ENCODE results near the gene KCNH5.
"Not testable (repeated sequence)": the region's sequence is repeated elsewhere in the genome, so short reads cannot be mapped to it uniquely, and the experiment has no call there.

The KCNH5 gene

GRCh38 chr14:62894736-62895135 lies 150.5 kb downstream of the KCNH5 start:
- Mint-ChIP-seq H3K4me3 (no peak overlapping the region), H3K4me1 (ENCODE audit: low read depth) (no peaks in the 10 kb centered on the region), H3K9me3 (no peaks in the 10 kb centered on the region), H3K27me3 (ENCODE audit: low read depth) (no peaks in the 10 kb centered on the region), H3K27ac (no peak overlapping the region), H3K36me3 (ENCODE audit: low read depth) (no peaks in the 10 kb centered on the region)
- no peak for DNase-seq (ENCODE audit: low spot score)

GRCh38 chr14:62889364-62889763 lies 155.9 kb downstream of the KCNH5 start:
- Mint-ChIP-seq H3K4me1 (ENCODE audit: low read depth) (no peaks in the 10 kb centered on the region), H3K9me3 (no peaks in the 10 kb centered on the region), H3K27me3 (ENCODE audit: low read depth) (no peaks in the 10 kb centered on the region), H3K27ac (no peak overlapping the region), H3K36me3 (ENCODE audit: low read depth) (no peaks in the 10 kb centered on the region), H3K4me3 (no peak overlapping the region)
- no peak for DNase-seq (ENCODE audit: low spot score)

GRCh38 chr14:62886461-62886860 lies 158.8 kb downstream of the KCNH5 start:
- no peaks in the 10 kb centered on the region for H3K27me3 Mint-ChIP-seq (ENCODE audit: low read depth)
- H3K9me3 Mint-ChIP-seq: no peaks in the 10 kb centered on the region
- DNase-seq (ENCODE audit: low spot score): no peak
- H3K36me3 Mint-ChIP-seq (ENCODE audit: low read depth): no peaks in the 10 kb centered on the region
- H3K27ac Mint-ChIP-seq: no peak overlapping the region
- no peaks in the 10 kb centered on the region for H3K4me1 Mint-ChIP-seq (ENCODE audit: low read depth)
- H3K4me3 Mint-ChIP-seq: no peak overlapping the region

DNA sequence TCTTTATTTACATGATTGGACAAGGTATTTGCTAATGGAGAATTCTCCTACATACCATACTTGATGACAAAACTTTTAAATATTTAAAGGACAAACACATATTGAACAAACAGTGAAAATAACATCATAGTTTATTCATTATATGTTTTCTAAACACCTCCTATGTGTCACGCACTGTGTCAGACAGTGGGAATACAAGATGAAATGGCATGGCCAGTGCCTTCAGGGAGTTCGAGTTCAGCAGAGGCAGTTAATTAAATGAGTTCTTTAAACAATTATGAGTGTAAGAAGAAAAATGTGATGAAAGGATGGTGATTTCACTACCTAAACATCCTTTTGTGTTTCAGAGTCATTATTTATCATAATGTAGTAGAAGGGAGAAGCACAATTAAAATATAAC lies 159.8 kb downstream of the KCNH5 start:
- no peak for DNase-seq (ENCODE audit: low spot score)

DNA sequence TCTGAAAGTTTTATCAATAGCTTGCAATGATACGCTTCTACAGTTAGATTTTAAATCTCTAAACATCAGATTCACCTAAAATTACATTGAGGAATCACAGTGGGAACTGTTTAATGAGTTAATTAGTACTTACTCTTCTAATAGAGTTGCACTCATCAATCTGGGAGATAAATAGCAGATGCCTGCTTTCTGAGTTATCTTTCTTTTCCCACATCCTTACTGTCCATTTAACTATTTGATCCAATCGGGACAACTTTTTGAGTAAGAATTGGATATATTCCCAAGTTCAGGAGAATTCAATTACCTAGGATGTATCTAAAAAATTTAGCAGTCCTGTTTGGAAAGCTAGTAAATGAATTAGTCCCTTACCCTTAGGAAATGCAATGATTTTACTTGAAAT lies 162.3 kb downstream of the KCNH5 start:
- no peaks in the 10 kb centered on the region for H3K36me3 Mint-ChIP-seq (ENCODE audit: low read depth)
- no peak overlapping the region for H3K4me3 Mint-ChIP-seq
- no peaks in the 10 kb centered on the region for H3K27me3 Mint-ChIP-seq (ENCODE audit: low read depth)
- H3K4me1 Mint-ChIP-seq (ENCODE audit: low read depth): no peaks in the 10 kb centered on the region
- no peaks in the 10 kb centered on the region for H3K9me3 Mint-ChIP-seq
- DNase-seq (ENCODE audit: low spot score): no peak
- H3K27ac Mint-ChIP-seq: no peak overlapping the region

More for the DNA sequence above, 159.8 kb downstream of the KCNH5 start:
- no peak overlapping the region for H3K27ac Mint-ChIP-seq
- H3K4me1 Mint-ChIP-seq (ENCODE audit: low read depth): no peaks in the 10 kb centered on the region
- no peaks in the 10 kb centered on the region for H3K36me3 Mint-ChIP-seq (ENCODE audit: low read depth)
- no peaks in the 10 kb centered on the region for H3K27me3 Mint-ChIP-seq (ENCODE audit: low read depth)
- no peaks in the 10 kb centered on the region for H3K9me3 Mint-ChIP-seq
- H3K4me3 Mint-ChIP-seq: no peak overlapping the region

DNA sequence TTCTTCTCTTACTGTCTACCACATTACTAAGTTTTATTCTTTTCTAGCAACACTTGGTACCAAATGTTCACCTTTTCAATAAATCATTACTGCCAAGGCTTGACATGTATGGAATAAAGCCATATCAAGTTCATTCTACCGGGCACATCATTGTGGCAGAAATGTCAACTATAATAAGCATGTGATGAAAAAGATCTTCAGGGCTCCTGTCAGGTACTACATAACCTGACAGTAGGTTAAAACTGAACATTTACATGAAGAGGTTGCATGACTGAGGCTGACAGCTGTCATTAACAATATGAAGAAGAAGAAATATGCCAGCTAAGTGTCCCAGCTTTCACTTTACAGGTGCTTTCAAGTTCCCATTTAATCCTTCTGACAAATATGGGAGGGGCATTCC lies 178.9 kb downstream of the KCNH5 start:
- Mint-ChIP-seq H3K4me1 (ENCODE audit: low read depth) (no peaks in the 10 kb centered on the region), H3K27me3 (ENCODE audit: low read depth) (no peaks in the 10 kb centered on the region), H3K36me3 (ENCODE audit: low read depth) (no peaks in the 10 kb centered on the region), H3K27ac (no peak overlapping the region), H3K4me3 (no peak overlapping the region), H3K9me3 (peaks cover under 1% of the 10 kb centered on the region)
- DNase-seq (ENCODE audit: low spot score): no peak

GRCh38 chr14:62864588-62864987 lies 180.7 kb downstream of the KCNH5 start:
- Mint-ChIP-seq H3K27ac (no peak overlapping the region), H3K27me3 (ENCODE audit: low read depth) (no peaks in the 10 kb centered on the region), H3K9me3 (no peaks in the 10 kb centered on the region), H3K36me3 (ENCODE audit: low read depth) (no peaks in the 10 kb centered on the region), H3K4me3 (no peak overlapping the region), H3K4me1 (ENCODE audit: low read depth) (no peaks in the 10 kb centered on the region)
- DNase-seq (ENCODE audit: low spot score): no peak

GRCh38 chr14:62858011-62858410 lies 187.2 kb downstream of the KCNH5 start:
- not testable (repeated sequence) for H3K27me3 Mint-ChIP-seq (ENCODE audit: low read depth)

DNA sequence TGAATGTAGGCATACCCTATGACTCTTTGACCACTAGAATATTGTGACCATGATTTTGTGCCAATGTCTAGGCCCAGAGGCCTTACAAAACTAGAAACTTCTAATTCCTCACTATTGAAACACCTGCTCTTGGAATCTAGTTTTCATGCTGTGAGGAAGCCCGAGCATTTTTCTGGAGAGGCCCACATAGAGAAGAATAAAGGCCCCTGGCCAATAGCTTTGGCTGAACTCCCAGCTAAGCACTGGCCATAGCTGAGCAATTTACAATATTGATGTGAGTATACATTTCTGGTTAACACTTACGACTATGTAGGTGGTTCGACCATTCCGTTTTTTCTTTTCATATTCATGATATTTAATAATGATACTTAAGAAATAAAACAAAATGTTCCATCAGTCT lies 190.3 kb downstream of the KCNH5 start:
- no peaks in the 10 kb centered on the region for H3K27me3 Mint-ChIP-seq (ENCODE audit: low read depth)
- H3K4me1 Mint-ChIP-seq (ENCODE audit: low read depth): no peaks in the 10 kb centered on the region
- no peak overlapping the region for H3K27ac Mint-ChIP-seq
- H3K9me3 Mint-ChIP-seq: no peaks in the 10 kb centered on the region
- no peak for DNase-seq (ENCODE audit: low spot score)
- no peaks in the 10 kb centered on the region for H3K36me3 Mint-ChIP-seq (ENCODE audit: low read depth)
- H3K4me3 Mint-ChIP-seq: no peak overlapping the region

More at GRCh38 chr14:62858011-62858410, 187.2 kb downstream of the KCNH5 start:
- H3K9me3 Mint-ChIP-seq; DNase-seq (ENCODE audit: low spot score); H3K4me1 Mint-ChIP-seq (ENCODE audit: low read depth); H3K36me3 Mint-ChIP-seq (ENCODE audit: low read depth); H3K27ac Mint-ChIP-seq; H3K4me3 Mint-ChIP-seq: not testable (repeated sequence)

DNA sequence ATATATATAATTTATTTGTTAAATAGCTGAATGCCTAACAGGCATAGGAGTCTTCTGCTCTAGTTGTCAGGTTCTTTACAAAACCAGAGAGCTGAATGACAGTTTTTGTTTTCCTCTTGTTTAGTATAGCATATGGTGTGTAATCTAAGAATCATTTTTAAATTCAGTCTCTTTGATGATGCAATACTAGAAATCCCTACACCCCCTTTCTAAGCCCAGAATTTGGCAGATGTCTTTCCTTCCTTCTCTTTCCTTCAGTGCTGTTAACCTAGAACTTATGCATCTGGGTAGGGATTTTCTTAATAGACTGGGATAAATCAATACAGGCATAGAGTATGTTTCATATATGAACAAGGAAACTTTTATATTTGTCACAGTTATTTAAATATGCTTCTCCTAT lies 198.1 kb downstream of the KCNH5 start:
- Mint-ChIP-seq H3K27me3 (ENCODE audit: low read depth) (no peaks in the 10 kb centered on the region), H3K9me3 (no peaks in the 10 kb centered on the region), H3K4me3 (no peak overlapping the region), H3K36me3 (ENCODE audit: low read depth) (no peaks in the 10 kb centered on the region), H3K27ac (no peak overlapping the region), H3K4me1 (ENCODE audit: low read depth) (no peaks in the 10 kb centered on the region)
- DNase-seq (ENCODE audit: low spot score): no peak

DNA sequence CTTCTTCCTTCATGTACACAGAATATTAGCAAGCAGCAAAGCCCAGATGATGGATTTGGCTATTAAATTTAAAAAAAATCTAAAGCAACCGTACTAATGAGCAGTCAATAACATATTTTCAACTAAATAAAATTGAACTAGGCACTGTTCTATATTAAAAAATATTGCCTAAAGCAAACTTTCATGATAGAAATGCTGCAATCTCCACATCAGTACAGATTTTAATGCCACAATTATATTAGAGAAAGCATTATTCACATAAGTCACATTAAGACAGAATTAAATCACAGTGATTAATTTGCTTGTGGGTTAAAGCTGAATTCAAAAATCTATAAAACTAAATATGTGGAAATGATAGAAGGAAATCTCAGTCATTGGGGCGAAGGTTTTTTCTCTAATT lies 200.7 kb downstream of the KCNH5 start:
- Mint-ChIP-seq H3K9me3 (no peaks in the 10 kb centered on the region), H3K27me3 (ENCODE audit: low read depth) (no peaks in the 10 kb centered on the region), H3K4me3 (no peak overlapping the region), H3K4me1 (ENCODE audit: low read depth) (no peaks in the 10 kb centered on the region), H3K27ac (no peak overlapping the region), H3K36me3 (ENCODE audit: low read depth) (no peaks in the 10 kb centered on the region)
- no peak for DNase-seq (ENCODE audit: low spot score)

DNA sequence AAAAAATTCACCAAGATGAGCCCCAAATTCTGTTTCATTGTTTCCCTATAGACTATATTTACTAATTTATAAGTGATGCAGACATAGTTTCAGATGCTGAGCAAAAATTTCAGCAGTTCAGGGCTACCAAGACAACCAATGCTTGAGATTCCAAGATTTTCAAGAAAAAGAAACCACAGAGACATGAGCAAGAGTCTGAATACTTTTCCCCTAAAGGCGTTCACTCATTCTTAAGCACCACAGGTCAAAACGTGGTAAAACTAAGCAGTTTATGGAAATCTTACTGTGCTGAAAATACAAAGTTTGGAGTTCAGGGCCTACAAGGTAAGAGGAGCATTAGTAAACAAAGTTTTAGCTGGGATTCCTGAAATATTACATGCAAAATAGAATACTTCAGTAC lies 221.2 kb downstream of the KCNH5 start:
- Mint-ChIP-seq H3K27ac (no peak overlapping the region), H3K4me1 (ENCODE audit: low read depth) (no peaks in the 10 kb centered on the region), H3K9me3 (peaks cover 10% of the 10 kb centered on the region), H3K36me3 (ENCODE audit: low read depth) (no peaks in the 10 kb centered on the region), H3K4me3 (no peak overlapping the region), H3K27me3 (ENCODE audit: low read depth) (no peaks in the 10 kb centered on the region)
- no peak for DNase-seq (ENCODE audit: low spot score)

DNA sequence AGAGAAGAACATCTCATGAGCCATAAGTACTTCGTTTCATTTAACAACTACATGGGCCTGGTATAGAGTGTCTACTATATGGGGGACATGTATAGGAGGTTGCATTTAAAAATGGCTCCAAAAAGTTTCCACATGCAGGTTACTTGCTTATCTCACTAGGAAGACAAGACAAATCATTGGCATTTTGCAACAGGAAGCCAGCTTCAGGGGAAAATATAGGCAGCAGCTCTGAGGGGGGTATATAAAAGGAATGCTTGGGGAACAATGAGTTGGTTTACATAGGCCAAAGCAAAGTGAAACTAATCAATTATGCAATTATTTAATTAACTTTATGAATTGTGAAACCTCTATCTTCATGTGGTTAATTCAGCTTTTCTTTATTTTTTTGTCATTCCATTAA lies 225.3 kb downstream of the KCNH5 start:
- no peak for DNase-seq (ENCODE audit: low spot score)
- Mint-ChIP-seq H3K27ac (no peak overlapping the region), H3K27me3 (ENCODE audit: low read depth) (no peaks in the 10 kb centered on the region), H3K4me1 (ENCODE audit: low read depth) (no peaks in the 10 kb centered on the region), H3K9me3 (no peaks in the 10 kb centered on the region), H3K36me3 (ENCODE audit: low read depth) (no peaks in the 10 kb centered on the region), H3K4me3 (no peak overlapping the region)

- no peaks in the 10 kb centered on the region for H3K27me3 Mint-ChIP-seq (ENCODE audit: low read depth)
- H3K4me3 Mint-ChIP-seq: no peak overlapping the region
- H3K4me1 Mint-ChIP-seq (ENCODE audit: low read depth): no peaks in the 10 kb centered on the region
- no peak for DNase-seq (ENCODE audit: low spot score)
- H3K9me3 Mint-ChIP-seq: no peaks in the 10 kb centered on the region
- no peak overlapping the region for H3K27ac Mint-ChIP-seq
- H3K36me3 Mint-ChIP-seq (ENCODE audit: low read depth): no peaks in the 10 kb centered on the region
These were observed 237.6 kb downstream of the KCNH5 start for GRCh38 chr14:62807636-62808035.

DNA sequence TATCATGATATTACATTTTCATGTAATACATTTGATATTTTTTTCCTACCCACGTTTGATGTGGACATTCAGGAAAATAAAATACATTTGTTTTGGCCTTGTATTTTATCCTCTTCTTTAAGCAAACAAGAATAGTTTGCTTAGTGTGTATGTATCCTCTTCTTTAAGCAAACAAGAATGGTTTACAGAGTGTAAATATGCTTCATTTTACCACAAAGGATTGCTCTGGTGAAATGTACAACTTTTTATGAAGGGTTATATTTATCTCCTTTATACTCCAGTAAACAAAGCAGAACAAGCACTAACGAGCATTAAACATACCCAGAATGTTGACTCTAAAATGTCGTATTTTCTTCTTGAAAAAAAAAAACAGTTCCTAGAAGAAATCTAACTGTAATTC lies 244.7 kb downstream of the KCNH5 start:
- H3K36me3 Mint-ChIP-seq (ENCODE audit: low read depth): no peaks in the 10 kb centered on the region
- no peak overlapping the region for H3K4me3 Mint-ChIP-seq
- no peak for DNase-seq (ENCODE audit: low spot score)
- H3K9me3 Mint-ChIP-seq: peaks cover 7% of the 10 kb centered on the region
- no peaks in the 10 kb centered on the region for H3K27me3 Mint-ChIP-seq (ENCODE audit: low read depth)
- no peaks in the 10 kb centered on the region for H3K4me1 Mint-ChIP-seq (ENCODE audit: low read depth)
- no peak overlapping the region for H3K27ac Mint-ChIP-seq

Data from T-helper 2 cell treated with Interferon-gamma antibody and Interleukin-4, amounts not matched to agents 5 μg/mL and 100 μg/mL, for 36 hours (primary cell).